Measurements from ENCODE around the gene CDC42EP4.

Gene CDC42EP4

DNA sequence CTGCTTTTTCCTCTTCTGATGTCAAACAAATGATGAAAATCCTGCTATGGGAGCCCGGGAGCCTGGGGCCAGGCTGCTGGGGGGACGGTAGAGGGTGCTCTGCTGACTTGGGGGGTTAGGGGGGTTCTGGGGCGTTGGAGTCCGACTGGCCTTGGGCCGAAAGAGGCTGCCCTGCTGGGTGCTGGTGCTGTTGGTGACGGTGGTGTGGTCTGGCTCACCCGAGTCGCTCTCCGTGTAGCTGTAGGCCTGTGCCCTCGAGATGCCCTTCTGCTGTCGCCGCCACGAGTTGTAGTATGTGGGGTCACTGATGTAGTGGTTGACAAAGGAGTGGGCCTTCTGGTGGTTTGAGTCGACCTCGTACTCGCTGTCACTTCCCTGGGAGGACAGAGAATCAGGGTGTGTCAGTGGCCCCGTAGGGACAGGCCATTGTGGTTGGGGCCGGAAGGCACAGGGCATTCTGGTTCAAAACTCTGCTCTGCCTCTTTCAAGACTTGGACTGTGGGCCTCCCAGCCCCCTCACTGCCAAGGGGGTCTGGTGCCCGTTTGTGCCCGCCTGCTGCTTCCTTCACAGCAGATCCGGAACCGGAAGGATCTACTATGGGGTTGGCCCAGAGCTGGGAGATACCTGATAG, 26.9 kb upstream of the CDC42EP4 start:
- H3K4me3 ChIP-seq (ENCODE audit: low read depth in 1 of 2, low read length in 2 of 2): no peak overlapping the region
- no peaks in the 10 kb centered on the region for H3K9me3 ChIP-seq (ENCODE audit: insufficient read depth, low read length, severe bottlenecking)
- no peaks in the 10 kb centered on the region for H4K20me1 ChIP-seq (ENCODE audit: insufficient read depth, low read length)
- no peak overlapping the region for H3K27ac ChIP-seq (ENCODE audit: low read length)
- no peaks in the 10 kb centered on the region for H3K79me2 ChIP-seq (ENCODE audit: insufficient read depth, low read length)
- H3K4me2 ChIP-seq (ENCODE audit: insufficient read depth, low read length): no peak overlapping the region
- TF ChIP-seq, protein P1, sequence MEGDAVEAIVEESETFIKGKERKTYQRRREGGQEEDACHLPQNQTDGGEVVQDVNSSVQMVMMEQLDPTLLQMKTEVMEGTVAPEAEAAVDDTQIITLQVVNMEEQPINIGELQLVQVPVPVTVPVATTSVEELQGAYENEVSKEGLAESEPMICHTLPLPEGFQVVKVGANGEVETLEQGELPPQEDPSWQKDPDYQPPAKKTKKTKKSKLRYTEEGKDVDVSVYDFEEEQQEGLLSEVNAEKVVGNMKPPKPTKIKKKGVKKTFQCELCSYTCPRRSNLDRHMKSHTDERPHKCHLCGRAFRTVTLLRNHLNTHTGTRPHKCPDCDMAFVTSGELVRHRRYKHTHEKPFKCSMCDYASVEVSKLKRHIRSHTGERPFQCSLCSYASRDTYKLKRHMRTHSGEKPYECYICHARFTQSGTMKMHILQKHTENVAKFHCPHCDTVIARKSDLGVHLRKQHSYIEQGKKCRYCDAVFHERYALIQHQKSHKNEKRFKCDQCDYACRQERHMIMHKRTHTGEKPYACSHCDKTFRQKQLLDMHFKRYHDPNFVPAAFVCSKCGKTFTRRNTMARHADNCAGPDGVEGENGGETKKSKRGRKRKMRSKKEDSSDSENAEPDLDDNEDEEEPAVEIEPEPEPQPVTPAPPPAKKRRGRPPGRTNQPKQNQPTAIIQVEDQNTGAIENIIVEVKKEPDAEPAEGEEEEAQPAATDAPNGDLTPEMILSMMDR (IDR thresholded peaks at IDR 0.05; ENCODE audit: borderline replicate concordance, extremely low read depth, low read length, poor library complexity, severe bottlenecking): no peak
- no peak for TF ChIP-seq EZH2 (IDR thresholded peaks at IDR 0.05; ENCODE audit: borderline replicate concordance, low read depth, low read length, severe bottlenecking)
- H3K4me1 ChIP-seq (ENCODE audit: insufficient read depth, low read length): no peaks in the 10 kb centered on the region
- ATAC-seq (ENCODE audit: insufficient read depth, low read depth) (no peak), DNase-seq (no peak)
- no peak overlapping the region for H3K9ac ChIP-seq (ENCODE audit: low read depth, low read length)
- H3K27me3 ChIP-seq (ENCODE audit: insufficient read depth, low read length, poor library complexity): no peaks in the 10 kb centered on the region
- H3K36me3 ChIP-seq (ENCODE audit: insufficient read depth, low read length): no peaks in the 10 kb centered on the region
- H2AFZ ChIP-seq (ENCODE audit: low read depth, low read length): no peak overlapping the region

DNA sequence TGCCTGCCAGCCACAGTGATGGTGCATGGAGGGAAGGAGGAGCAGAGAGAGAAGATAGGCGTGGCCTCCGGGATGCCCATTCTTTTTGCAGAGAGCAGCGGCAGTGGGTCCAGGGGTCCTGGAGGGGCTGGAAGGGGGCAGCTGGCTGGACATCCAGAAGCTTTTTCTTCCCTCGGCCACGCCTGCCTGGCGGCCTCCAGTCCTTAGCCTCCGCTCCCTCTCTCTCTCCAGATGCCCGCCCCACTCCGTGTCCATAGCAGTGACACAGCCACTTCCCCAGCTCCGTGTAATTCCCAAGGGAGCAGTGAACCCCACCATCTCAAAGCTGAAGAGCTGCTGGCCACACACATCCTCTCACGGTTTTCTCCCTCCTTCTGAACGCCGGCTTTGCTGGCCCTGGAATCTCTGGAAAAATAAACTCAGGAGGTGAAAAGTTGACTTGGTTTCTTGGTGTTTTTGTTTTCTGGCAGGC, 26.3 kb upstream of the CDC42EP4 start:
- TF ChIP-seq EZH2 (IDR thresholded peaks at IDR 0.05; ENCODE audit: borderline replicate concordance, low read depth, low read length, severe bottlenecking): no peak
- TF ChIP-seq, protein P1 (IDR thresholded peaks at IDR 0.05; ENCODE audit: borderline replicate concordance, extremely low read depth, low read length, poor library complexity, severe bottlenecking): no peak
- H3K27me3 ChIP-seq (ENCODE audit: insufficient read depth, low read length, poor library complexity): no peaks in the 10 kb centered on the region
- ATAC-seq (ENCODE audit: insufficient read depth, low read depth): no peak
- no peak overlapping the region for H3K4me2 ChIP-seq (ENCODE audit: insufficient read depth, low read length)
- H3K9me3 ChIP-seq (ENCODE audit: insufficient read depth, low read length, severe bottlenecking): no peaks in the 10 kb centered on the region
- H3K4me3 ChIP-seq (ENCODE audit: low read depth in 1 of 2, low read length in 2 of 2): no peak overlapping the region
- H3K79me2 ChIP-seq (ENCODE audit: insufficient read depth, low read length): no peaks in the 10 kb centered on the region
- H3K9ac ChIP-seq (ENCODE audit: low read depth, low read length): no peak overlapping the region
- no peak overlapping the region for H2AFZ ChIP-seq (ENCODE audit: low read depth, low read length)
- no peaks in the 10 kb centered on the region for H3K36me3 ChIP-seq (ENCODE audit: insufficient read depth, low read length)
- no peaks in the 10 kb centered on the region for H4K20me1 ChIP-seq (ENCODE audit: insufficient read depth, low read length)
- DNase-seq: no peak
- H3K4me1 ChIP-seq (ENCODE audit: insufficient read depth, low read length): no peaks in the 10 kb centered on the region
- H3K27ac ChIP-seq (ENCODE audit: low read length): no peak overlapping the region

- no peaks in the 10 kb centered on the region for H4K20me1 ChIP-seq (ENCODE audit: insufficient read depth, low read length)
Observed at GRCh38 chr17:73337330-73337710, 25.5 kb upstream of the CDC42EP4 start.

More at GRCh38 chr17:73337330-73337710, 25.5 kb upstream of the CDC42EP4 start:
- DNase-seq (no peak), ATAC-seq (ENCODE audit: insufficient read depth, low read depth) (no peak)
- Histone ChIP-seq H3K27ac (ENCODE audit: low read length) (no peak overlapping the region), H3K4me2 (ENCODE audit: insufficient read depth, low read length) (no peak overlapping the region), H3K4me3 (ENCODE audit: low read depth in 1 of 2, low read length in 2 of 2) (no peak overlapping the region), H3K27me3 (ENCODE audit: insufficient read depth, low read length, poor library complexity) (no peaks in the 10 kb centered on the region), H2AFZ (ENCODE audit: low read depth, low read length) (no peak overlapping the region), H3K79me2 (ENCODE audit: insufficient read depth, low read length) (no peaks in the 10 kb centered on the region), H3K9ac (ENCODE audit: low read depth, low read length) (no peak overlapping the region), H3K9me3 (ENCODE audit: insufficient read depth, low read length, severe bottlenecking) (no peaks in the 10 kb centered on the region), H3K36me3 (ENCODE audit: insufficient read depth, low read length) (no peaks in the 10 kb centered on the region), H3K4me1 (ENCODE audit: insufficient read depth, low read length) (no peaks in the 10 kb centered on the region)
- TF ChIP-seq EZH2 (IDR thresholded peaks at IDR 0.05; ENCODE audit: borderline replicate concordance, low read depth, low read length, severe bottlenecking): no peak
- TF ChIP-seq, protein P1 (IDR thresholded peaks at IDR 0.05; ENCODE audit: borderline replicate concordance, extremely low read depth, low read length, poor library complexity, severe bottlenecking): no peak

Measured in DND-41 (cell line).